Stimulated activated CD8-positive, alpha-beta memory T cell treated with anti-CD3 and anti-CD28 coated beads, Interleukin-15, amount 100 ng/mL, for 48 hours (primary cell): ENCODE data around the gene PRICKLE1.

Source experiments
- DNase-seq, 2 donors: peaks; one replicate each; pipeline ENCODE4 v3.0.0-alpha.2; 2020; ENCODE audit warnings: low read depth in 2 of 2

PRICKLE1 gene

GRCh38 chr12:42588524-42589464 lies 752 bp downstream of the PRICKLE1 start:
- DNase-seq, result no peak

GRCh38 chr12:42587601-42588523 lies 1.7 kb downstream of the PRICKLE1 start:
- no peak for DNase-seq

- no peak for DNase-seq
Observed at GRCh38 chr12:42586268-42586667, 3.3 kb downstream of the PRICKLE1 start.

- DNase-seq, result no peak
Observed at GRCh38 chr12:42585841-42586216, 3.7 kb downstream of the PRICKLE1 start.

GRCh38 chr12:42585154-42585840 lies 4.2 kb downstream of the PRICKLE1 start:
- no peak for DNase-seq

GRCh38 chr12:42584651-42585111 lies 4.9 kb downstream of the PRICKLE1 start:
- DNase-seq, result no peak

- DNase-seq, result no peak
Observed at GRCh38 chr12:42583016-42583415, 6.5 kb downstream of the PRICKLE1 start.

- no peak for DNase-seq
Observed at GRCh38 chr12:42582498-42582897, 7.0 kb downstream of the PRICKLE1 start.

GRCh38 chr12:42582050-42582449 lies 7.5 kb downstream of the PRICKLE1 start:
- DNase-seq, result no peak

GRCh38 chr12:42576374-42576773 lies 13.2 kb downstream of the PRICKLE1 start:
- no peak for DNase-seq

GRCh38 chr12:42575717-42576116 lies 13.8 kb downstream of the PRICKLE1 start:
- DNase-seq, result no peak

- no peak for DNase-seq
Observed at GRCh38 chr12:42574851-42575266, 14.7 kb downstream of the PRICKLE1 start.

- no peak for DNase-seq
Observed at GRCh38 chr12:42571327-42572009, 18.1 kb downstream of the PRICKLE1 start.

GRCh38 chr12:42570076-42570475 lies 19.5 kb downstream of the PRICKLE1 start:
- DNase-seq, result no peak

GRCh38 chr12:42568952-42569915 lies 20.3 kb downstream of the PRICKLE1 start:
- DNase-seq, result no peak

GRCh38 chr12:42565633-42566032 lies 23.9 kb downstream of the PRICKLE1 start:
- no peak for DNase-seq

GRCh38 chr12:42564996-42565395 lies 24.6 kb downstream of the PRICKLE1 start:
- DNase-seq, result no peak

- DNase-seq, result no peak
Observed at GRCh38 chr12:42564556-42564955, 25.0 kb downstream of the PRICKLE1 start.

GRCh38 chr12:42560977-42561376 lies 28.6 kb downstream of the PRICKLE1 start:
- DNase-seq, result no peak

GRCh38 chr12:42557586-42558172 lies 31.9 kb downstream of the PRICKLE1 start:
- DNase-seq, result no peak
